H1 (cell line): ENCODE results near the gene SYNE4. TPM values are rescaled to one million over a fixed set of nuclear protein-coding genes. Genes with fewer than 3 reads are reported as not detected.

Experiments
- CHD7 ChIP-seq: fragments of 300-600 bp; sonication (generic); IDR thresholded peaks from 2 replicates; pipeline ENCODE4 v1.7.1; 2012; ENCODE audit warnings: low read length, moderate library complexity, mild to moderate bottlenecking, inconsistent platforms; ENCODE audit not compliant: insufficient replicate concordance
- SP4 ChIP-seq: IDR thresholded peaks from 2 replicates; pipeline ENCODE4 v1.6.1; 2012; ENCODE audit warnings: low read length, inconsistent platforms
- YY1 ChIP-seq: IDR thresholded peaks from 2 replicates; pipeline ENCODE4 v1.6.1; 2011; ENCODE audit warnings: low read depth, mild to moderate bottlenecking, low read length
- polyA plus RNA-seq, 7 experiments: library from polyadenylated mRNA; depleted of rRNA in 3 of 7; stranded (reverse) in 5 of 7; unstranded in 2 of 7; fragments of >200 nt in 5 of 7; fragments of 200-250 nt in 2 of 7; gene quantifications; 1 replicate in 5 of 7; 2 replicates in 1 of 7; 4 replicates in 1 of 7; pipeline versions ENCODE4 v1.2.1 to v1.2.3, GENCODE V29; 2011 to 2013; ENCODE audit warnings: missing spikeins in 2 of 7, mixed read lengths in 2 of 7
- total RNA-seq: library from RNA; stranded (reverse); fragmentation: NEBNext Ultra II Directional; extraction: Animal tissue kit (Norgen Biotek cat#: 25700); gene quantifications from 2 replicates; pipeline ENCODE4 v1.2.1, GENCODE V29; 2021
- TF ChIP-seq, protein P1 (sequence below): IDR thresholded peaks from 2 replicates; pipeline ENCODE4 v1.6.1; 2012; ENCODE audit warnings: low read length, inconsistent platforms
- TF ChIP-seq, protein P2 (sequence below), 3 experiments: IDR thresholded peaks; 1 replicate in 2 of 3; 2 replicates in 1 of 3; pipeline versions ENCODE4 v1.5.1 to v1.6.1; 2011; ENCODE audit warnings: low read length in 3 of 3, mild to moderate bottlenecking in 3 of 3, inconsistent platforms in 2 of 3, low read depth in 1 of 3, moderate library complexity in 1 of 3; ENCODE audit not compliant: insufficient read depth in 1 of 3; ENCODE audit errors: control extremely low read depth in 1 of 3

SYNE4 gene
- total and polyA plus RNA-seq, 2 of the 8 experiments (the other 6 are each of a cell fraction or from before 2014, with no cell fraction given): 20.8 to 22.6 TPM

DNA sequence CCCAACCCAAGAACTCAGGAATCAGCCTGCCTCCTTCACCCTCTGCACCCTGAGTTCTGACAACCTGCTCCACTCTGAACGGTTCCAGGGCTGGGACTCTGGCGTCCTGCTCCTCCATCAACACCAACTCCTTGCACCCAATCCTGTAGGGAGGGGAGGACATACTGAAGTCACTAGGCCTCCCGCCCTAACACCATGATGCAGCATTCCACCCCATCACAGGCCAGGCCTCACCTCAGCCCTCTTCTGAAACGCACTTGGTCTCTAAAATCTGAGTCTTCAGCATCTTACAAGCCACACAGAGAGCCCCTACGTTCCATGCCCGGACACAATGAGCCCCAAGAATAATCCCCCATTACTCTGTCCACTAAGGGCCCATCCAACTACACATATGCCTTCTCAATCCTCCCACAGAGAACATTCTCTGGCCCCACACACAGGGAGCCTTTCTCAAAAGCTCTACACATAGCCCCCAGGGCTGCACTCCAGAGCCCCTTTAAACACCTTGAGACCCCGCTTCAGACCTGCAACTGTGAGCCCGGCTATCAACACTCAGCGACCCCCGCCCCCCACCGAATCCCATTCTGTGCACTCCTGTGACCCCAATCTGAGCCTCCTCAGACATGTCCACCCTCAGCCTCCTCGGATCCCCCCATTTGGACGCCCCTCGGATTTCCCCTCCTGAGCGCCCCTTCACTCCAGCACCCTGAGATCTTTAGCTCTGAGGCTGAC, 4.8 kb upstream of the SYNE4 start (continued):
- TF ChIP-seq, protein P1, sequence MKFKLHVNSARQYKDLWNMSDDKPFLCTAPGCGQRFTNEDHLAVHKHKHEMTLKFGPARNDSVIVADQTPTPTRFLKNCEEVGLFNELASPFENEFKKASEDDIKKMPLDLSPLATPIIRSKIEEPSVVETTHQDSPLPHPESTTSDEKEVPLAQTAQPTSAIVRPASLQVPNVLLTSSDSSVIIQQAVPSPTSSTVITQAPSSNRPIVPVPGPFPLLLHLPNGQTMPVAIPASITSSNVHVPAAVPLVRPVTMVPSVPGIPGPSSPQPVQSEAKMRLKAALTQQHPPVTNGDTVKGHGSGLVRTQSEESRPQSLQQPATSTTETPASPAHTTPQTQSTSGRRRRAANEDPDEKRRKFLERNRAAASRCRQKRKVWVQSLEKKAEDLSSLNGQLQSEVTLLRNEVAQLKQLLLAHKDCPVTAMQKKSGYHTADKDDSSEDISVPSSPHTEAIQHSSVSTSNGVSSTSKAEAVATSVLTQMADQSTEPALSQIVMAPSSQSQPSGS: no peak
- TF ChIP-seq, protein P2, sequence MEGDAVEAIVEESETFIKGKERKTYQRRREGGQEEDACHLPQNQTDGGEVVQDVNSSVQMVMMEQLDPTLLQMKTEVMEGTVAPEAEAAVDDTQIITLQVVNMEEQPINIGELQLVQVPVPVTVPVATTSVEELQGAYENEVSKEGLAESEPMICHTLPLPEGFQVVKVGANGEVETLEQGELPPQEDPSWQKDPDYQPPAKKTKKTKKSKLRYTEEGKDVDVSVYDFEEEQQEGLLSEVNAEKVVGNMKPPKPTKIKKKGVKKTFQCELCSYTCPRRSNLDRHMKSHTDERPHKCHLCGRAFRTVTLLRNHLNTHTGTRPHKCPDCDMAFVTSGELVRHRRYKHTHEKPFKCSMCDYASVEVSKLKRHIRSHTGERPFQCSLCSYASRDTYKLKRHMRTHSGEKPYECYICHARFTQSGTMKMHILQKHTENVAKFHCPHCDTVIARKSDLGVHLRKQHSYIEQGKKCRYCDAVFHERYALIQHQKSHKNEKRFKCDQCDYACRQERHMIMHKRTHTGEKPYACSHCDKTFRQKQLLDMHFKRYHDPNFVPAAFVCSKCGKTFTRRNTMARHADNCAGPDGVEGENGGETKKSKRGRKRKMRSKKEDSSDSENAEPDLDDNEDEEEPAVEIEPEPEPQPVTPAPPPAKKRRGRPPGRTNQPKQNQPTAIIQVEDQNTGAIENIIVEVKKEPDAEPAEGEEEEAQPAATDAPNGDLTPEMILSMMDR (IDR thresholded peaks at IDR 0.05; ENCODE audit: control extremely low read depth in 1 of 3, insufficient read depth in 1 of 3, low read depth in 1 of 3, low read length in 3 of 3): no peak
- no peak for TF ChIP-seq SP4
- no peak for TF ChIP-seq YY1
- TF ChIP-seq CHD7: no peak
